Fibroblast of peridontal ligament (primary cell): Measurements from ENCODE around the gene BMP2K.
"Not testable (repeated sequence)": the region's sequence is repeated elsewhere in the genome, so short reads cannot be mapped to it uniquely, and the experiment has no call there.

ENCODE experiments used
- DNase-seq: peaks from one replicate; pipeline ENCODE4 v3.0.0-alpha.2; 2010; ENCODE audit errors: extremely low read depth

Gene BMP2K

DNA sequence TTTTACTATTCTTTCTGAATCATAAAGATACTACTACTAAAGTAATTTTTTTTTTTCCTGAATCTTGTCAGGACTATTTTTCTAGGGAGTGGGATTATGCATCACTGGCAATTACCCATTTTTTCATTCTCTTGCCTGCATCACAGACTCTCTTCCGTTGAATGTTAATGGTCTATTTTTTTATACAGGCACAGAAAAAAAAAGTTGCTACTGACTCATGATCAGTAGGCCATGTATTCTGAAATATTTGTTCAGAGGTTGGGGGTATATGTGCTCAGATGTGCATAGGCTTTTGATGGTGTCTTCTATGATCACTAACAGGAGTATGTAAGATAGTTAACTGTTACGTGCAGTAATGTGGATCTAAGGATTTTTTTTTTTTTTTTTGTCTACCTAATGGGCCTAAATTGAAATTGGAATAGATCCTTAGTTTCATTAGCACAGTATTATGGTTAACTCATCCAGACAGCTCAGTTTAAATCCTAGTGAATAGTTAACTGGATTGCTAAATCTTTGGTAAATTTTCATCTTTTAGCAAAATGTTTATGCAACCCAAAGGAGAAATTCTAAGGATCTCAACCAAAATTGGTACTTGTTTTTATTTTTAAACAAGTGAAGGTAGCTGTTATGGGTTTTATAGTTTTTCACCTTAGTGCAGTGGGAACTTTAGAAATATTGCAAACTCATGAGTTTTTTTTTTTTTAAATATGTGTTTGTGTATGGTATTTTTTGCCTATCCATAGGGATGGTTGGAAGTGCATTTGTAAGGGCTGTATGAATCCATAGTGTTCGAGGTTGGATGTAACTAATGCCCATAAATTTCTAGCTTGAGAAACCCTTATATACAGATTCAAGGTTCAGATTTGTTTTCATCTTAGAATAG is 12.1 kb downstream of the BMP2K start:
- DNase-seq = no peak

GRCh38 chr4:78795594-78796416 is 19.7 kb downstream of the BMP2K start:
- DNase-seq = not testable (repeated sequence)

- no peak for DNase-seq
Observed at GRCh38 chr4:78796526-78796925, 20.4 kb downstream of the BMP2K start.

DNA sequence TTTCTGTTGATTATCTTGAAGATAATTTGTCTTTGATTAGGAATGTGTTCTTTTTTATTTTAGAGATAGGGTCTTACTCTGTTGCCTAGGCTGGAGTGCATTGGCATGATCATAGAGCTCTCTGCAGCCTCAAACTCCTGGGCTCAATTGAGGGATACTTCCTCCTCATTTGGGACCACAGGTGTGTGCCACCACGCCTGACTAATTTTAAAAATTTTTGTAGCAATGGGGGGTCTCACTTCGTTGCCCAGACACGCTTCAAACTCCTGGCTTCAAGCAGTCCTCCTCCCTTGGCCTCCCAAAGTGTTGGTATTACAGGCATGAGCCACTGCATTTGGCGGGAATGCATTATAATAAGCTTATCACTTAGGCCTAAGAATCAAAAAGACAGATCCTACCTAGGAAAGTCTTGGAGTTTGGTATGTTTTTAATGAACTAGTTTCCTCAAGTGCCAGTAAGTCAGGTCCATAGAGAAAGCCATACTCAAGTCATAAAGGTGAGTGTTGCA is 21.7 kb downstream of the BMP2K start:
- DNase-seq = no peak

- DNase-seq = no peak
Observed at GRCh38 chr4:78799551-78800495, 23.7 kb downstream of the BMP2K start.

GRCh38 chr4:78800965-78801364 is 24.8 kb downstream of the BMP2K start:
- DNase-seq = no peak

GRCh38 chr4:78803983-78804382 is 27.8 kb downstream of the BMP2K start:
- no peak for DNase-seq

DNA sequence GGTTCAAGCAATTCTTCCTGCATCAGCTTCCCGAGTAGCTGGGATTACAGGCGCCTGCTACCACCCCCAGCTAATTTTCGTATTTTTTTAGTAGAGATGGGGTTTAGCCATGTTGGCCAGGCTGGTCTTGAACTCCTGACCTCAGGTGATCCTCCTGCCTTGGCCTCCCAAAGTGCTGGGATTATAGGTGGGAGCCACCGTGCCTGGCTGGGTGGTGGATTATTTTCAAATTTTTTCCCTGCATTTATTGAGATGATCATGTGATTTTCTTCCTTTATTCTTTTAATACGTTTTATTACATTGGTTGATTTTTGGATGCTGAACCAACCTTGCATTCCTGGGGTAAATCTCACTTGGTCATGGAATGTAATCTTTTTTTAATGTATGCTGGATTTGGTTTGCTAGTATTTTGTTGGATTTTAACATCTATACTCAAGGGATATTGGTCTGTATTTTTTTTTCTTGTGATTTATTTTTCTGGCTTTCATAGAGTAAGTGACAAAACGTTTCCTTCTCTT is 30.9 kb downstream of the BMP2K start:
- DNase-seq = no peak

- DNase-seq = no peak
Observed at GRCh38 chr4:78809295-78809694, 33.1 kb downstream of the BMP2K start.

- DNase-seq = no peak
Observed at GRCh38 chr4:78809928-78810835, 34.0 kb downstream of the BMP2K start.

- DNase-seq = no peak
Observed at GRCh38 chr4:78811034-78811433, 34.9 kb downstream of the BMP2K start.

- DNase-seq = no peak
Observed at GRCh38 chr4:78818530-78819079, 42.5 kb downstream of the BMP2K start.

GRCh38 chr4:78824001-78824400 is 47.9 kb downstream of the BMP2K start:
- DNase-seq = no peak

DNA sequence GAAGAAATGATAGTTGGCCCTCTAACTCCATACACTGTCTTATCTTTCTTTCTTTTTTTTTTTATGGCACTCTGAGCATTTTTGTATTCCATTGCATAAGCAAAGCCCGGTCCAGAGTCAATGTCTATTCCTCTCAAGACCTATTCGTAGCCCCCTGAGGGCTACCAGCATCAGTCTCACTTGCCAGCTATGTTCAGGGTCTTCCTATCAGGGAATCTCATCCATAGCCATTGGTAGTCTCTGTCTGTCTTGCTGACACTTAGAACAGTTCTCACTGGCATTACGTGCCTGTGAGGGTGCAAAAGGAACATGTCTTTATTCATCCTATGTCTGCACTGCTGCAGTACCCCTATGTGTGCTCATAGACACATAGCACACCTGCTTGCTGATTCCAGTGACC is 51.0 kb downstream of the BMP2K start:
- no peak for DNase-seq

- no peak for DNase-seq
Observed at GRCh38 chr4:78829296-78829695, 53.1 kb downstream of the BMP2K start.

GRCh38 chr4:78839676-78840075 is 63.5 kb downstream of the BMP2K start:
- DNase-seq = not testable (repeated sequence)

DNA sequence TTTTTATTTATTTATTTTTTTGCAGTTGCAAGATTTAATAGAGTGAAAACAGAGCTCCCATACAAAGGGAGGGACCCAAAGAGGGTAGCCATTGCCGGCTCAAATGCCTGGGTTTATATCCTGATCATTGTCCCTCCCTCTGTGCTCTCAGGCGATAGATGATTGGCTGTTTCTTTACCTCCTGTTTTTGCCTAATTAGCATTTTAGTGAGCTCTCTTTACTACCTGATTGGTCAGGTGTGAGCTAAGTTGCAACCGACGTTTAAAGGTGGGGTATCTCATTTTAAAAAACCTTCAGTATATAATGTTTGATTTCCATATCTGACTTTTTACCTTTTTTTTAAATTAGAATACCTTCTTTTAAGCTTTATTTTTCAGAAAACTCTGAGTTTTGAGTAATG is 64.1 kb downstream of the BMP2K start:
- not testable (repeated sequence) for DNase-seq

GRCh38 chr4:78845472-78845871 is 69.3 kb downstream of the BMP2K start:
- peak; percentile 28 for DNase-seq

GRCh38 chr4:78846258-78846657 is 70.1 kb downstream of the BMP2K start:
- no peak for DNase-seq

DNA sequence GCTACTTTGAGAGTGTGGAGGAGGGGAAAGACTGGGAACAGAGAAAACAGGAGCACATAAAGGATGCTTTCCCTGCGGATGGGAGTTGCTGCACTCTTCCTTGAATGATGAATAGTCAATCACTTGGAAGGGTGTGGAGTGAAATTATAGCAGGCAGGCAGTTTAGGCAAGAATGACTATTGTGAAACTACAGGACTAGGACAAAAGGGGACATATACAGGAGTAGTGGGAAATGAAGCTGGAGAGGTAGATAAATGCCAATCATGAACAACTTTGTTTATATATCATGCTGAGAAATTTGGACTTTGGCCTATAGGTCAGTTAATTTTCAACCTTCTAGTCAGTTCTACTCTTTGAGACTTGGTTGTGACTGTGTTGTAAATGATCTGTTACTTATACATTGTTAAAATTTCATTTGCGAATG is 86.2 kb downstream of the BMP2K start:
- DNase-seq = no peak
